ENCODE results near the gene INS.

INS gene

DNA sequence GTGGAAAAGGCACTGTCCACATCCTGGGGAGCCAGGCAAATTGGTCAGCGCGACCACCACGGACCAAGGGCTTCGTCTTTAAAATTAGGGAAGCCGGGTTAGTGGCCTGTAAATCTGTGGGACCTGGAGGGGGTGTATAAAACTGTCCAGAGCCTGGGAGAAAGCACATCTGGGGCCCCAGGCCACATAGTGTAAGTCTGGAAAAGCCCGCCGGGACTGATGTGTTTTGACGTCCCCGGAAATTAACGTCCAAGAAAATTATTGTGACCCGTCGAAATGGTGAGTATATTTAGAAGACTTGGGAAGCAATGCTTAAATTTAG lies 17.6 kb downstream of the INS start:
- FAIRE-seq, result no peak

DNA sequence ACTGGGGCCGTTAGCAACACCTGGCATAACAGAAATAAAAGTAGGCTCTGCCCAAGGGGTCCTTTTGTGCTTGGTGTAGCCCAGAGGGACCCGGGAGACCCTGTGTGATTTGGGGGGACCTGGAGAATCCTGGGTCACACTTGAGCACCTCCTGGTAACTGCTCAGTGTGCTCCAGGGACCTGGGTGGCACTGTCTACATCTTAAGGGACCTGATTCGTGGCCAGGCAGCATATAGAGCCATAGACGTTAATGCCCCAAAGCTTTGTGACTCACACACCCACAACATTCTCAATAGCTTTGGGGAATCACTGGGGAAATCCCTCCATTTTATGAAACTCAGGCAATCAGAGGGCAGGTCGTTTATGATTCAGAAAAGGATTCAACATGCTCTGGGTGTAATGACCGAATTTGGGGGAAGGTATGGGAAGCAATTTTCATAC lies 18.2 kb downstream of the INS start:
- no peak for FAIRE-seq

DNA sequence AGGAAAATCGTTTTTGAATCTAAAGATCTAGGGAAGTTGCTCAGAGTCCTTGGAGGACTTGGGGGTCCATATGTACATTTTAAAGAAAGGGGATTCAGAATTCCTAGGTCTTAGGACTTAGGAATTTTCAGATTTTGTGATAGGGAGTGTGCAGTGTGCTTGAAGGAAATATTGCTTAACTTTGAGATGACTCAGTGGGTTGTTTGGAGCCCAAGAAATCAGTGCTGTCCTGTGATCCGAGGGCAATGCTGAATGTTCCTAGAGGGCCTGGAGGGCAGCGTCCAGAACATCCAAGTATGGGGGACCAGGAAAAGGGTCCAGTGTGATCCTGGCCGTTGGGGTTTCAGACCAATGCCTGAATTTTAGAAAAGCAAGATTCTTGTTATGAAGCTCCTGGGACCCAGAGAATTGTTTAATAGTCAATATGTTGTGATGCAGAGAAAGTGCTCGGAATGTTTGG lies 18.7 kb downstream of the INS start:
- FAIRE-seq, result no peak

DNA sequence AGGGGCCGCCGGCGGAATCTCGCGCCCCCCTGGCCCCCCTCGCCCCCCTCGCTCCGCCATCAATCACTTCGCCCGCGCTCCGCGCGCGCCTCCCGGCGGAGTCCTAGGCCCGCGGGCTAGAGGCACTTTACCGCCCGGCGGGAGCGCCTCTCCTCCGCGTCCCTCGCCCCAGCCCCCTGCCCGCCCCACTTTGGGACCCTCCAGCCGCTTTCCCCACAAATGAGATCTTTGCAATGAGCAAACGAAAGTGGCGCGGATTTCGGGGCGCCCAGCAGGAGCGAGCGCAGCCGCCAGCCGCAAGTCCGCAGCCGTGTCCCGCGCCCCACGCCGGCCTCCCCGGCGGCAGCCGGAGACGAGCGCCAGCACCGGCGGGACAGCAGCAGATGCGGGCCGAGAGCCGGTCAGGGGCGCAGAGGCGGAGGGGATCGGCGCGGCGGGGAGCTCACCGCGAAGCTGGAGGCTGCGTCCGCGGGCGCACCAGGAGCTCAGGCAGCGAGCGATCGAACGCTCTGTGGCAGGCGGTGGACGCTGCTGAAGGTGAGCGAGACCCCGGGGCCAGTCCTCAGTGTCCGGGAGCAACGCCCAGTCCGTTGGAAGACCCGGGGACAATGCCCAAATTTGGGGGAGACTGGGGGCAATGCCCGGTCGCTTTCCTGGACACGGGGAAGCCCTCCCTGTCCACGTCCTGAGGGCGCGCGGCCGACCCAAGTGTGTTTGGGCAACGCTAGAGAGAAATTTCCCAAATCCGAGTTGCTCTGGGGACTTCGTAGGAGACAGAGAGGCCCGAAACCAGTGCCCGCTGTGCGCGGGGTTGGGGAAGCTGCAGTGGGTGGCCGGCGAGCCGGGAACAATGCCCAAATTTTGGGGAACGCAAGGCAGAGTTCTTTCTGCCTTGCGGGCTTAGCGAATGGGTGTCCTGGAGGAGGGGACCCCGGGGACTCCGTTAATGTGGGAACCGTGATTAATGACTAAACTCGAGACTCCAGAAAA lies 20.3 kb downstream of the INS start:
- no peak for FAIRE-seq

DNA sequence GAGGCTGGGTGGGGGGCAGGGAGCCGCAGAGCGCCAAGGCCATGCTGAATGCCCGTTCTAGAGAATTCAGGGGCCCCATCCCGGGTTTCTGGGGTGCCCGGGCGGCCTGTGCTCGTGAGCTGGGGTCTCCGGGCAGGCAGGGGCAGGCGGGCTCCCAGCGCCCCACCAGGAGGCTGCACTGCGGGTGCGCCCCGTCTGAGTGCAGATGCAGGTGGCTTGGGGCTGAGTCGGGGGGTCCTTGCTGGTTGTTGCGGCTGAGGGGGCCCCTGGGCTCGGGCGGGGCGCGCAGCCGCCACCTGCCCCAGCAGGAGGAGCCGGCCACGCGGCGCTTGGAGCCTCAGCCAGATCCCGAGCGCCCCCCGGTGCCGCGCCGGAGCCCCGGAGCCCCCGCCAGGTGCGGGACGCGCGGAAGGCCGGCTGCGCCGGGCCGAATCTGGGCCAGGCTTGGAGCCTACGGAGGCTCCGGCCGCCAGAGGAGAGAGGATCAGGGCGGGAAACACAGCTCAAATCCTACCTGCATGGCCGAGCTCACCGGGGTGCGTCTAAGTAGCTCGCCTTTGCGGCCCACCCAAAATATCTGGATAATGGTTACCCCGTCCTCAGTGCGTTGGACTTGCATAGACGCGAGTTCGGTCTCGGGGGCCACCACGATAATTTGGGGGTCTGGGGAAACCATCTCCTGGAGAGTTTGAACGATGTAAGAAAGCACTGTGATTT lies 21.2 kb downstream of the INS start:
- no peak for FAIRE-seq

DNA sequence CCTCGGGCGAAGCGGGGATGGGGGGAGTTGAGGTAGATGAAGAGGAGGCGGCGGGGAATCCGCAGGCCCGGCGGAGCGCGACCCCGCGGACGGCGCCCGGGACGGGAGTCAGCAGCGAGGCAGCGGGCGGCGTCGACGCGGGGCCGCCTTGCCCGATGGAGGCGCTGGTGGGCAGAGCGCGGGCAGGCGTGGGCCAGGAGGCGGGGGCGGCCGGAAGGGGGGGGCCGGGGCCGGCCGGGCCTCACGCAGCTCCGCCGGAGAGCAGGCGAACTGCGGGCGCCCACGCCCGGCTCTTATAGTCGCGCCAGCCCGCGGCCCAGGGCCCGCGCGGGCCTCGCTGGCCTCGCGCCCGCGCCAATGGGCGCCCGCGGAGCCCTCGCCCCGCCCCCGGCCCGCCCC lies 21.9 kb downstream of the INS start, which contains the start of gene IGF2:
Gene IGF2, minus strand, starts transcription at position 267 of the 399 bp plus-strand sequence. CDS start 3,866 bp downstream, outside the sequence.
- FAIRE-seq, result no peak

DNA sequence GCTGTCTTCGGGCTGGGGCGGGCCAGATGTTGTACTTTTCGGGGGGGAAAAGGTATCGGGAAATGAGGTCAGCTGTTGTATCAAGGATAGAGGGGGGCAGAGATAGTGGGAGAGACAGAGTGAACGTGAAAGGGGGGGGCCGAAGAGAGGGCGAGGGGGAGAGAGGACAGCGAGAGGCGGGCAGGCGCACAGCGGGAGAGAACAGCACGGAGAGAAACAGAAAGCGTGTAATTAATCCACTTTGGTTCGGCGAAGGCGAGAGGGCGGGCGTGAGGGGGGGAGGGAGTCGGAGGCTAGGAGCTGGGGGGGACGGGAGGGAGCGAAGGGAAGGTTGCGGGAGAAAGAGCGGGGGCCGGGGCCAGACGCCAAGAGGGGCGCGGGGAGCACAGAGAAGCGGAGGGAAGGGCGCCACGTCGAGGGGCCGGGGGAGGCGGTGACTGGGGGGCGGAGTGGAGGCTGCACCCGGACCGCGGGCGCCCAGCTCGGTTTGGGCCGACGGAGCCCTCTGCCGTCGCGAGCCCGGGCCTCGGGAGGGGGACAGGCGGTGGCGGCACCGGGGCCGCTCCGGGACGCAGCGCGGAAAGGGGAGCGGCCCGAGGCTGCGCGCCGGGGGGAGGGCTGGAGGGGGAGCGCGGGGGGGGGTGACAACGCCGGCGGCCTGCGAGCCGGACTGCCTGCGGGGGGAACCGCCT lies 22.4 kb downstream of the INS start:
- no peak for FAIRE-seq

DNA sequence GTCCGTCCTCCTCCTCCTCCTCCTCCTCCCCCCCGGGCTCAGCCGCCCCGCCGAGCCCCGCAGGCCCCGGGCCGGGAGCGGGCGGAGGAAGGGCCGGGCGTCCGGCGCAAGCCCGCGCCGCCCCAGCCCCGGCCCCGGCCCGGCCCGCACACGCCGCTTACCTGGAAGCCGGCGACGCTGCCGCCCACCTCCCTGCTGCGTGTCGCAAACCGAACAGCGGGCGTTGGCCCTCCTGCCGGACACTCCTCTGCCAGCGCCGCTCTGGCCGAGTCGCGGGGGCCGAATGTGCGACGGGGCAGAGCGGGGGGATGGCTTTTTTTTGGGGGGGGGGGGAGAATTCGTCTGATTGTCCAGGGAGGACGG lies 23.0 kb downstream of the INS start:
- FAIRE-seq, result no peak

DNA sequence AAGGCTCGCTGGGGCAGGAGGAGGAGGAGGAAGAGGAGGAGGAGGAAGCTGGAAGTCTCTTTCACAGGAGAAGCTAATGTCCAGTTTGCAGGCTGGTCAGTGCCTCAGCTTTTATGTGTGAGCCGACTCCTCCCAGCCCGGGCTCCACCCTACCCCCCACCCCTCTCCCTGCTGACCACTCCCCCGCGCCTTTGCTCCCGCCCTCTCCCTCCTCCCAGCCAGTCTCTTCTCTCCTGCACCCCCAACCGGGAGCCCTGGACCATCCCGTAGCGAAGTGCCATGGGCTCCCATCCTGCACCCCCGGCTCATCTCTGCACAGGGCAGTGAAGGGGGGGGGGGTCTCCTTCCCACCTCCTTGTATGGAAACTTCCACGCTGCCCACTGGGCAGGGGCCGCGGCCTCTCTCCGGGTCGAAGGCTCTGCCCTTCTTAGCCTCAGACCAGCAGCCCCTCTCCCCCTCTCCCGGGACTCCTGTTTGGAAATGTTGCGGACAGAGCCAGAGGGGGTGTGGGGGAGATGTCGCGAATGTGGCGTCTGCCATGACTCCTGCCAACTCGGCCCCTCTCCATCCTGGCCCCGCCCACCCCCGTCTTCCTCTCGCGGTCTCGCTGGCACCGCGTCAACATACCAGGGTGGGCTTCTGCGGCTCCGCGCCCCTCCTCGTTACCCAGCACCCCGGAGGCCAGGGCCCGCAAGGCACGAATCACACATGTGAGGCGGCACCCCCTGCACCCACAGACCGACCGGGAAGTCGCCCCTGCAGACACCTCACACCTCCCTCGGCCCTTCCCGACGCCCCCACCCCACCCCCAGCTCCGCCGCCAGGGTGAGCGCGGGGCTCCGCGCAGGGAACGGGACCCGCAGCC lies 23.6 kb downstream of the INS start:
- FAIRE-seq, result no peak

DNA sequence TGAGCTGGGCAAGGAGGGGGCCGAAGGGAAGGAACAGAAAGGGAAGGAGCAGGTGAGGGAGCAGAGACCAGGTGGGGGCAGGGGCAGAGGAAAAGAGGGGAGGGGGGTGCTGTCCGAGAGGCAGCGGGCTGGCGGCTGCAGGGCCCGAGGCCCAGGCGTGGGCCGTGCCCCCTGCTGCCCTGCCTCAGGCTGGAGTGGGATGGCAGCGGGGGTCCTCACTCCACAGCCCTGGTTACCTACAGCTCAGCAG lies 24.1 kb downstream of the INS start:
- FAIRE-seq, result no peak

DNA sequence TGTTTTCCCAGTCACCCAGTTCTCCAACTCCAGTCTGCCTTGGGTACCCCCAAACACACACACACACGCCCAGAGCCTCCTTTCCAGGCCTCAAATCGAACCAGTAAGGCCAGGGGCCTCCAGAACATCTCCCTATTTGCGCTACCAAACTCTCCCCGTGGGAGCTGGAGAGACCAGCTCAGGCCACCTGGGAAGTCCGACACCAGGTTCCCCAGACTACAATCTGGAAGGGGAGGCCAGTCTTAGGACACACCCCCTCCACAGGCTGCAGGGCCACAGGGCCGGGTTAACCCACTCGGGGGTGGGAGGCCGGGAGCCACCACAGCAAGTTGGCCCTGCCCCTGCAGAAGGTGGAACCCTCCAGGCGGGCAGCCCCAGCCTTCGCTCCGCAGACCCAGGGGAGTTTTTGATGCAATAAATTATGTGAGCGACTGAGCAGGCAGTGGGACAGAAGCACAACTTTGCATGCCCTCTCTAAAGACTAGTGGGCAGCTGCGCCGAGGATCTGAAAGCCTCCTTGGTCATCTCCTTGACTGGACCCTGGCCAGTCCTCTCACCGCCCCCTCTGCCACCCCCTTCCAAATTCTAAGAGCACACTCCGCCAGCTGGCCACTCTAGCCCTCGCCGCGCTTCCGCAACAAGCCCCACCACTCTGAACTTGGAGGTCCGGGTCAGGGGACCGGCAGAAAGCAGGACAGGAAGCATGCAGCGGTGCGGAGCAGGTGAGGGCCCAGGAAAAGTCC lies 24.6 kb downstream of the INS start:
- FAIRE-seq, result no peak

DNA sequence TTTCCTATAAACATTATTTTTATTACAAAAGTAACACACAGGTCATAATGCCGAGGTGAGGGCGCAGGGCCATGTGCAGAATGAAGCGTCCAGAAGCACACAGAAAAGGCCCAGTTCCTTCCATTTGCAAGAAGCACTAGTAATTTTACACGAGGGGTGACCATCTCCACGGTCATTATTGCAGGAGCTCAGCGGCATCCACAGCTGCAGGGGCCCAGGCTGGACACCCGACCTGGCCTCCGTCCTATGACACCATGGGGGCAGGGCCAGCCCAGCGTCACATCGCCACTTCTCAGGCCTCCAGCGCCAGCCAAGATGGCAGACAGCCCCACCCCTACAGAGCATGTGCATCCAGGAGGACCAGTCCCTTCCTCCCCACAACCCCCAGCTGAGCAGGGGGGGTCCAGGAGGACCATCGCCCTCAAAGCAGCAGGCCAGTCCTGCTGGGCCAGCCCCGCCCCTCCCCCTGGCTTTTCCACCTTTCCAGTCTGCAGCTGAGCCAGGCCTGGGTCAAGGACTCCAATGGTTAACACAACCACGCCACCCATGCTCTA lies 25.3 kb downstream of the INS start:
- no peak for FAIRE-seq

DNA sequence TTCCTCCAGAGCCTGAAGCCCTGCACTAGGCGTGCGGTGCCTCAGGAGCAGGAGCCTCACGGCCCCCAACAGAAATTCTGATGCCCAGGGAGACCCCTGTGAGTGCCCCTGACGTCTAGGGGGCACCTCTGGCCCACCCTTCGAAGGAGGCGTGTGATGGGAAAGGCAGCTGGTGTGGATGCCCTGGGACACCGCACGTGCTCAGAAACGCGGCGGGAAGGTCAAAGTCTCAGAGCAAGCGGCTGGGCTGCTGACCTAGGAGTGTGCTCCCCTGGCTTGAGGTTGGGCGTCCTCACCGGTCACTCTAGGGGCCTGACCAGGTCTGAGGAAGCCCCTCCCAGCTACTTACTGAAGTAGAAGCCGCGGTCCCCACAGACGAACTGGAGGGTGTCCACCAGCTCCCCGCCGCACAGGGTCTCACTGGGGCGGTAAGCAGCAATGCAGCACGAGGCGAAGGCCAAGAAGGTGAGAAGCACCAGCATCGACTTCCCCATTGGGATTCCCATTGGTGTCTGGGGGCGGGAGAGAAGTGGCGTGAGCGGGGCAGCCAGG lies 25.9 kb downstream of the INS start:
- FAIRE-seq, result no peak

DNA sequence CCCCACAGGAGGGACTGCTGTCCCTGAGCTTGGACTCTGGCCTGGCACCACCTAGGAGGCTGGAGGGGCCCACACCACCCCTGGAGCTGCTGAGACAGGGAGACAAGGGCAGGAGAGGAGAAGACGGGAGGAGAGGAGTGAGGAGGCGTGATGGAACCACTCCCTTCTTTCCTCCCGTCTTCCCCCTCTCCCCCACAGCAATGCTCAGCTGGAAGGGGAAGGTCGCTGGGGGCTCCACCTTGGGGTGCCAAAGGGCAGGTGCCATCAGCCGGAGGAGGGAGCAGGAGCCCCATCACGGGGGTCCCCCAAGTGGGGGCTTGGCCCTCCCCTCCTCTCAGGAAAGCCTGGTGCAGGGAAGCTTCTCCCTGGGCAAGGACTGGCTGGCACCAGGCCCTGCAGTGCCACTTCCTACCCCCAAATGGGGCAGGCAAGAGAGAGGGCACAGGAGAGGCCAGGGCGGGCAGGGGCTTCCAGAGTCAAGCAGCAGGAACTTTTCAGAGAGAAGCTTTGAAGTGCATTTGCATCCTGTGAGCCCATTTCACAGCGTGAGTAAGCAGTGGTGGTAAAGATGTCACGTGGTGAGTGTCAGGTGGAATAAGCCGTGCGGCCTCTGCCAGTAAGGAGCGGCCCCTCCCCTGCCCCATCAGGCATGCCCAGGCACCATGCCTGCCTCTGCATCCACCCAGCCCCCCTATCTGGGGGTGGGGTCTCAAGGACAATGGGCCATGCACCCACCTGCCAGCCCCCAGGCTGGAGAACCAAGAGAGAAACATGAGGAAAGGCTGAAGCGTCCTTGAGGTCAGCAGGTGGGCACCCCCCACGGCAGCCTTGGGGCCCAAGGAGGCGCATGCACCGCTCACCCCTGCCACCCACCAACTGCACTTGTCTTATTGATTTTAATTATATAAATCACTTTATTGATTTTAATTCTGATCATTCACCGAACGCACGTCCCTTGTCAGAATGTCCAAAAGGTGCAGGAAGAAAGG lies 26.7 kb downstream of the INS start:
- no peak for FAIRE-seq

DNA sequence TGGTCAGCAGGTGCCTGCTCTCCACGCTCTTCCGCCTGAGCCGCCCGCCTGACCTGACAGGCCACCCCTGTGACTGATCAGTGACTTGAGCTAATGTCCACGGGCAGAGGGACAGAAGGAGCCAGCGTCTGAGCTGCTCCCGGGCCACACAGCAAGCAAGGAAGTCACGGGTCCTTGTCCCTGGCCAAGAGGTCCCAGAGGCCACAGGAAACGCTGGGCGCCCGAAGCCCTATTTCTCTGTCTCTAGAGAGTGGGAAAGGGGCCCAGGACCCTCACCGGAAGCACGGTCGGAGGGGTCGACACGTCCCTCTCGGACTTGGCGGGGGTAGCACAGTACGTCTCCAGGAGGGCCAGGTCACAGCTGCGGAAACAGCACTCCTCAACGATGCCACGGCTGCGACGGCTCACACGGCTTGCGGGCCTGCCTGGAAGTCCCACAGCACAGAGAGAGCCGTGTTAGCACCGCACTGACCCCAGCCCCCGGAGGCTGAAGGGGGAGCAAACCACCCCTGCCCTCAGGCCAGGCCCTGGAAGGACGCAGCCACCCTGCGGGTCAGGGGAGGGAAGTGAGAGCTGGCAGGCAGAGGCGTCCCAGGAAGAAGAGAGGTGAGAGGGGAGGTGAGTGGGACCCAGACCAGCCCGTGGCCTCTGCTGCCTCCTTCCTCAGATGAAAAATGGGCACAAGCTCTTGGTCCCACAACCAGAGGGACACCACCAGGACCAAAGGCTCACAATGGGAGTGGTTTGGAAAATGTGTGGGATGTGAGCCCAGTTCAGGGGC lies 27.6 kb downstream of the INS start:
- no peak for FAIRE-seq

DNA sequence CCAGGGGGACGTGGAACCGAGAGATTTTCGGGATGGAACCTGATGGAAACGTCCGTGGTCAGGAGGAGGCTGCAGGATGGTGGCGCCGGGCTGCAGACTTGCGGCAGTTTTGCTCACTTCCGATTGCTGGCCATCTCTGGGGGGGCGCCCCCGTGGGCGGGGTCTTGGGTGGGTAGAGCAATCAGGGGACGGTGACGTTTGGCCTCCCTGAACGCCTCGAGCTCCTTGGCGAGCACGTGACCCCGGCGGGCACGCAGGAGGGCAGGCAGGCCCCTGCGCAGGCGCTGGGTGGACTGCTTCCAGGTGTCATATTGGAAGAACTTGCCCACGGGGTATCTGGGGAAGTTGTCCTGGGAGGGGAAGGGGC lies 28.2 kb downstream of the INS start:
- FAIRE-seq, result no peak

DNA sequence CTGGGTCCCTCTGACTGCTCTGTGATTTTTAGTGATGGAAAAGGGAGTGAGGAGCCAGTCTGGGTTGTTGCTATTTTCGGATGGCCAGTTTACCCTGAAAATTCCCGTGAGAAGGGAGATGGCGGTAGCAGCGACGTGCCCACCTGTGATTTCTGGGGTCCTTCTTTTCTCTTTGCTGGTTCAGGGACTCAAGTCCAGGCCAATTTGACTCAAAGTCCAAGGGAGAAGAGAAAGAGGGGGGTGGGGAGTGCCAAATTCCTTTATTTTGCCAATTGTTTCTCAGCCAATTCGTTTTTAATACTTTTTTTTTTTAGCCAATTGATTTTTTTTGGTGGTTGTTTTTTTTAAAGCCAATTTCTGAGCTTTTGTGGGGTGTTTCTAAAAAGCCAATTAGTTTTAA lies 28.8 kb downstream of the INS start:
- no peak for FAIRE-seq

DNA sequence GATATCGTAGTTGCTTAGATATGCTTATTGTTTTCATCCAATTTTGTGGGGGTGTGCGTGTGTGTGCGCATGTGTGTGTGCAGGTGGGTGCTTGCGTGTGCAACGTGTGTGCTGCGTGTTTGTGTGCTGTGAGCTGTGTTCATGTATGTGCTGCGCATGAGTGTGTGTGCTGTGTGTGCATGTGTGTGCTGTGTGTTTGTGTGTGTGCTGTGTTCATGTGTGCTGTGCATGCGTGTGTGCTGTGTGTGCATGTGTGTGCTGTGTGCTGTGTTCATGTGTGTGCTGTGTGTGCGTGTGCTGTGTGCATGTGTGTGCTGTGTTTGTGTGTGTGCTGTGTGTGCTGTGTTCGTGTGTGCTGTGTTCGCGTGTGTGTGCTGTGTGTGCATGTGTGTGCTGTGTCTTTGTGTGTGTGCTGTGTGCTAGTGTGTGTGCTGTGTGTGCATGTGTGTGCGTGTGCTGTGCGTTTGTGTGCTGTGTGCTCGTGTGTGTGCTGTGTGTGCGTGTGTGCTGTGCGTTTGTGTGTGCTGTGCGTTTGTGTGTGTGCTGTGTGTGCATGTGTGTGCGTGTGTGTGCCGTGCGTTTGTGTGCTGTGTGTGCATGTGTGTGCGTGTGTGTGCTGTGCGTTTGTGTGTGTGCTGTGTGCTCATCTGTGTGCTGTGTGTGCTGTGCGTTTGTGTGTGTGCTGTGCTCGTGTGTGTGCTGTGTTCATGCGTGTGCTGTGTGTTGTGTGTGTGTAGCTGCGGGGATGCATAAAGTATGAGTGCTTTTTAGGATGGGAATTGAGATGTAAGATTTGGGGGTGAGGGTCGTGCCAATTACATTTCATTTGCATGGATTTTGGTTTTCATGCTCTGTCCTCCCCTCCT lies 29.4 kb downstream of the INS start:
- FAIRE-seq, result no peak
